GM21737 (cell line): ENCODE measurements around the gene FAM185A.
"Not testable (repeated sequence)": the region's sequence is repeated elsewhere in the genome, so short reads cannot be mapped to it uniquely, and the experiment has no call there.

Source experiments
- ATAC-seq: cut with Tn5 transposase; IDR thresholded peaks from one replicate; pipeline ENCODE4 v1.9.1; 2021; ENCODE audit warnings: mild to moderate bottlenecking, moderate library complexity; ENCODE audit not compliant: unreplicated experiment

FAM185A gene

DNA sequence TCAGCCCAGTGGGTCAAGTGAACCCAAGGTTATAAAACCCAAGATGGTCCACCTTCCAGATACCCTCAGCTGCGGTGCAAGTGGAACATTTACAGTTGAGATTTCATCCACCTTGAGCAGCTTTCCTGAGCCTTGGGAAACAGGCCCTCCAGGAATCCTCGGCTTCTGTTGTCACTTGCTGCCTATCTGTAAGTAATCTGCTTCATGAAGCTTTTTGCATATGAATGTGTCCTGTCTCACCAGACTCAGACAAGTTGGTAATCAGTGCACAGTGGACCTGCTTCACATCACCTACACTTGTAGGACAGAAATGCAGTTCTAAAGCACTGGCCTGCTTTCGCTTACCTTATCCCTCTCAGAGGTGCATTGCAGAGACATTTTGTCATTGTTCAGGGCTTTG is 80.3 kb downstream of the FAM185A start:
- ATAC-seq: no peak

DNA sequence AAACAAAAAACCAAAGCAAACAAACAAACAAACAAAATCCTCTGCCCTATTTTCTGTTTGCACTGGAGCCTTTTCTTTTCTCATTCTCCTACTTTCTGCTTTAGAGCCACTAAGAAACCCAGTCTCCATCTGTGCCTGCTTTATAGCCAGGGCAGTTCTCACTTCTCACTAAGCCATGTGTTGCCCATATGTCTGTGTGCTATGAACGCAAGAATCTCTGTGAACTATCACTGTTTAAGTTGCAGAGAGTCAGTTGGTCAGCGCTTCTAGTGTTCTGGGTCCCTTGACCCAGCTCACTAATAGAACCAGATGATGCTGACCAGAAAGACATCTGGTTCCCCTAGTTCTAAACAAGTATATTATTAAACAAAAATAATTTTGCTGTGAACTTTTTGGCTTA is 81.4 kb downstream of the FAM185A start:
- no peak for ATAC-seq

DNA sequence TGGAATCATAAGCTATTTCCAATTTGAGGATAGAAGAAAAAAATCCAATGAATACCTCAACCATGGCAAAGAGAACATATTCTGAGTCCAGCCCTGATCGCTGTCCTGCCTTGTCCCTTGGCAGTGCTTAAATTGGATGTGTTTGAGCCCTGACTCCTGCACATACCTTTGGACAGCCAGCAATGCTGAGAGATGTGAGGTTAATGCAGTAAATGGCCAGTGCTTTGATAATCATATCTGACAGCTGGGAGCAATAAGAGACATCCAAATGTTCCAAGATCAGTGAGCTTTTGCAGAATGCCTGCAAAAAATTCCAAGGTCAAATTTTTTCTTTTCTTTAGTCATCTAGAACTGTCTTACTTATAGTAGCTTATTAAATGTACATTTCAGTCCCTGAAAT is 83.9 kb downstream of the FAM185A start:
- no peak for ATAC-seq

GRCh38 chr7:102833343-102833742 is 84.5 kb downstream of the FAM185A start:
- ATAC-seq: no peak

DNA sequence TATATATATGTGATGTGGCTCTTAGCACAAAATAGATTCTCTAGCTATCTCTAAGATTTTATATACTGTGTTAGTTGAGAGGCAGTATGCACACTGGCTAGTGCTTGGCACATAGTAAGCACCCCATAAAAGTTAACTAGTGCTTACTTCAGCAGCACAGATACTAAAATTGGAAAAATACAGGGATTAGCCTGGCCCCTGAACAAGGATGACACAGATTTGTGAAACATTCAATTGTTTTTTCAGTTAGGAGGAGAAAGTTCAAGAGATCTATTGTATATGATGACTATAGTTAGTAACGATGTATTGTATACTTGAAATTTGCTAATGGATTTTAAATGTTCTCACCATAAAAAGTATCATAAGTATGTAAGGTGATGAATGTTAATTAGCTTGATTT is 85.7 kb downstream of the FAM185A start:
- ATAC-seq: no peak

- ATAC-seq: peak; percentile 83
Measured at GRCh38 chr7:102834999-102835398, 86.2 kb downstream of the FAM185A start.

- no peak for ATAC-seq
Measured at GRCh38 chr7:102836191-102836919, 87.6 kb downstream of the FAM185A start.

GRCh38 chr7:102836977-102837376 is 88.2 kb downstream of the FAM185A start:
- no peak for ATAC-seq

DNA sequence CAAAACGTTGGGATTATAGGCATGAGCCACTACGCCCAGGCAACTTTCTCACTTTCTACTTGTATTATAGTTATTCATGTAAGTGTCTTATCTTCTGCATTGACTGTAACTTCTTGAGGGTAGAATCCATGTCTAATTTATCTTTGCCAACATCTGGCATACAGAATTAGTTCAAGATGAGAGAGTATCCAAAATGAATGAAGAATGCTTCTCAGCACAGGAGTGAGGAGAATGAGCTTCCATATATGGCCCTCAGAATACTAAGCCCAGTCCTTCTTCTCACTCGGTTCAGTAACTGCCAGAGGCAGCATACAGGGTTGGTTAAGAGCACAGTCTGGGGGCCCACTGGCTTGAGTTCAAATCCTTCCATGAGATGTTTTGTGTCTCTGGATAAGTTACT is 89.0 kb downstream of the FAM185A start:
- no peak for ATAC-seq

DNA sequence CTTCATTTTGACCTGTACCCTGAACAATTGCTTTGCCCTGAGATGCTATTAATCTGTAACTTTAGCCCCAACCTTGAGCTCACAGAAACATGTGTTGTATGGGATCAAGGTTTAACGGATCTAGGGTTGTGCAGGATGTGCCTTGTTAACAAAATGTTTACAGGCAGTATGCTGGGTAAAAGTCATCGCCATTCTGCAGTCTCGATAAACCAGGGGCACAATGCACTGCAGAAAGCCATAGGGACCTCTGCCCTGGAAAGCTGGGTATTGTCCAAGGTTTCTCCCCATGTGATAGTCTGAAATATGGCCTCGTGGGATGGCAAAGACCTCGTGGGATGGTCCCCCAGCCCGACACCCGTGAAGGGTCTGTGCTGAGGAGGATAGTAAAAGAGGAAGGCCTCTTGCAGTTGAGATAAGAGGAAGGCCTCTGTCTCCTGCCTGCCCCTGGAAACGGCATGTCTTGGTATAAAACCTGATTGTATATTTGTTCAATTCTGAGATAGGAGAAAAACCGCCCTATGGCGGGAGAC is 89.8 kb downstream of the FAM185A start:
- not testable (repeated sequence) for ATAC-seq

GRCh38 chr7:102840404-102840803 is 91.6 kb downstream of the FAM185A start:
- no peak for ATAC-seq

DNA sequence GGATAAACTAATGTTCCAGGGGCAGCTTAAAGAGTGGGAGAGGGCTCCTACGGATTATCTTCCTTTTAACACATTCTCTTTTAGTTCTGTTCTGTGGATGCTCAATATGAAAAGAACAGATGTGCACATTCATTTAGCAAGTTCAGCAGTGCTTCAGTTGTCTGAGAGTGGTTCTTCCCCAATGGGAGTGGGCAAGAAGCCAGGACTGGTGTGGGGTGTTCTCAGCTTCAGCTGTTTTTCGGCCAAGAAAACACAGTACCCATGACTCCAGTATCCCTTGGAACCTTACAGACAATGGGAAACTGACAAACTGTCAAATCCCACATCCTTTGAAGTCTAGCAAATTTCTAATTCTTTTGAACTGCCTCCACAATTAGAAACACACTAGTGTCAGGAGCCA is 92.5 kb downstream of the FAM185A start:
- no peak for ATAC-seq

GRCh38 chr7:102842284-102842683 is 93.5 kb downstream of the FAM185A start:
- ATAC-seq: no peak

- peak; percentile 74 for ATAC-seq
Measured at GRCh38 chr7:102843850-102844249, 95.1 kb downstream of the FAM185A start.

DNA sequence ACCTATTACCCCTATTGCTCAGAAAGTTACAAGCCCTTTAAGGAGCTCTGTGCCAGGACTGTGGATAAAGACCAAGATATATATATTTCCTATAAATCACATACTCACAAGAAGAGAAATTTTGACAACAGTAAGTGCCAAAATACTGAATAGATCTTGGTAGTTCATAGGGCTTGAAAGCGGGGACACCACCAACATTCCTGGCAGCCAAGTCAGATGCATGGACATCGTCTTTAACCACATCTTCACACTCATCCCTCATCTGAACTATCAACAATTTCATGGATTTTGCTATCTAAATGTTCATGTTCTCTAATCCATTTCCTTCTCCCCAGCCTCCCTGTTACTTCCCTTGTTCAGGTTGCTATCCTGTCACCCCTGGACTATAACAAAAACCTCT is 96.5 kb downstream of the FAM185A start:
- no peak for ATAC-seq

GRCh38 chr7:102849079-102849478 is 100.3 kb downstream of the FAM185A start:
- no peak for ATAC-seq

DNA sequence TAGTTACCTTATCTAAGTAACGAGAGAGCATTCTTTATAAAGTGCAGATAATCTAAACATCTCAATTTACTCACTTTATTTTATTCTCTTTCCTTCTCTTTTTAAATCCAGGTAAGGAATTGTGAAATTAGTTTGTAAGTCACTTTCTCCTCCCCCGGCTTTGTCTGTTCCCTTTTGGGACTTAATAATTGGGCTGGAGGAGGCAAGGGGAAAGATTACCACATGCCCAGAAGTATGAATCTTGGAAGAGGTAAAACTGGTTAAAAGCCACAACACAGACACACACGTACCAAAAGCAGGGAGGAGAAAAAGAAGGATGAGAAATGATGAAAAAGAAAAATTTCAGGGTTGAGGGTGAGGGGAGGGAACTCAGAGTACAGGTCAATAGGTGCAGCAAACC is 100.7 kb downstream of the FAM185A start:
- ATAC-seq: no peak

- ATAC-seq: no peak
Measured at GRCh38 chr7:102856036-102856435, 107.2 kb downstream of the FAM185A start.
